Lower leg skin (tissue), 3 donors: ENCODE data around the gene SLC7A5.

ENCODE experiments used
- POLR2A ChIP-seq, 2 donors: fragments of 450-650 bp; IDR thresholded peaks; one replicate each; pipeline ENCODE4 v1.6.1; 2016 to 2017; ENCODE audit warnings: antibody characterized with exemption in 2 of 2, mild to moderate bottlenecking in 1 of 2, moderate library complexity in 1 of 2
- TF ChIP-seq, protein P1 (sequence below), 3 donors: fragments of 450-650 bp; IDR thresholded peaks; one replicate each; pipeline ENCODE4 v1.5.1; 2016; ENCODE audit warnings: antibody characterized with exemption in 3 of 3, mild to moderate bottlenecking in 3 of 3, moderate library complexity in 2 of 3

DNA sequence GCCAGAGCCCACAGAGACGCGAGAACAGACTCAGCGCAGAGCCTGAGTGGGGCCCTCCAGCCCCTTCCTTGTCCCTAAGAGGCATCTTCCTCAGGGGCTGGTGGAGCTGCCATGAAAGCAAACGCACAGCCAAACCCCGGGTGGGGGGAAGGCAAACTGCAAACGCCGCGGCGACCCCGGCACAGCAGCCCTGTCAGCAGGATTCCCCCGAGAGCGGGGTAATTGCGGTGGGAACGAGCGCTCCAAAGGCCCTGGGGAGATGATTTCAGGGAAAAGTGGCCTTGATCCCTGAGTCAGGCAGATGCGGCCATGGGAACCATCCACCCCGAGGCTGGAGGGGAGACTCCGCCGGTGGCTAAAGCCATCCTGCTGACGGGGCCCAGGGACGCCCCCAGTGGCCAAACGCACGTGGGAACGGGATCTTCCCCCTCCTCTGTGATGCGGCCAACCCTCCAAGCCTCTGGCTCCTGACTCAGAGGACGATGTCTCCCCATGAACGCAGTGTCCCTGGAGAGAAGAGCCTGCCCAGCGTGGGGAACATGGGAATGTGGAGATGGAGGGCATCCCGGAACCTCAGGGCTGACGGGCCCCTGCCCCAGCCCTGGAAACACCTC, 25.1 kb downstream of the SLC7A5 start:
- TF ChIP-seq, protein P1, sequence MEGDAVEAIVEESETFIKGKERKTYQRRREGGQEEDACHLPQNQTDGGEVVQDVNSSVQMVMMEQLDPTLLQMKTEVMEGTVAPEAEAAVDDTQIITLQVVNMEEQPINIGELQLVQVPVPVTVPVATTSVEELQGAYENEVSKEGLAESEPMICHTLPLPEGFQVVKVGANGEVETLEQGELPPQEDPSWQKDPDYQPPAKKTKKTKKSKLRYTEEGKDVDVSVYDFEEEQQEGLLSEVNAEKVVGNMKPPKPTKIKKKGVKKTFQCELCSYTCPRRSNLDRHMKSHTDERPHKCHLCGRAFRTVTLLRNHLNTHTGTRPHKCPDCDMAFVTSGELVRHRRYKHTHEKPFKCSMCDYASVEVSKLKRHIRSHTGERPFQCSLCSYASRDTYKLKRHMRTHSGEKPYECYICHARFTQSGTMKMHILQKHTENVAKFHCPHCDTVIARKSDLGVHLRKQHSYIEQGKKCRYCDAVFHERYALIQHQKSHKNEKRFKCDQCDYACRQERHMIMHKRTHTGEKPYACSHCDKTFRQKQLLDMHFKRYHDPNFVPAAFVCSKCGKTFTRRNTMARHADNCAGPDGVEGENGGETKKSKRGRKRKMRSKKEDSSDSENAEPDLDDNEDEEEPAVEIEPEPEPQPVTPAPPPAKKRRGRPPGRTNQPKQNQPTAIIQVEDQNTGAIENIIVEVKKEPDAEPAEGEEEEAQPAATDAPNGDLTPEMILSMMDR (IDR thresholded peaks at IDR 0.05) = no peak
- TF ChIP-seq POLR2A (IDR thresholded peaks at IDR 0.05) = no peak
